IMR-90 (cell line): Measurements from ENCODE around the gene AGFG1. TPM values are rescaled to one million over a fixed set of nuclear protein-coding genes. Genes with fewer than 3 reads are reported as not detected.

ENCODE experiments used
- ATAC-seq: fragments of 200-7000 bp; cut with Tn5 transposase; 2 replicates; pipeline ENCODE4 v1.9.1; 2020; ENCODE audit warnings: low read depth, mild to moderate bottlenecking, moderate library complexity
- BruUV-seq: library from RNA; stranded (reverse); fragments of 400-500 nt; replicated peaks from 2 replicates; lab custom pipeline; 2021; lab: Mats Ljungman, UMichigan
- CTCF ChIA-PET: fragments of 300-600 bp; formaldehyde crosslinking; extraction: SDS; loops from one replicate; lab custom pipeline; 2021; ENCODE audit warnings: antibody characterized with exemption; lab: Yijun Ruan, JAX
- POLR2A ChIA-PET: fragments of 300-600 bp; sonication (Branson Sonifier 250); formaldehyde crosslinking; loops from one replicate; lab custom pipeline; 2022; ENCODE audit warnings: antibody characterized with exemption; ENCODE audit not compliant: unreplicated experiment; lab: Charles Lee
- DNase-seq: peaks from one replicate; pipeline ENCODE4 v3.0.0; 2013
- H2AFZ ChIP-seq: replicated peaks from 2 replicates; pipeline ENCODE3; 2013; ENCODE audit warnings: low read length, mild to moderate bottlenecking; ENCODE audit not compliant: poor library complexity
- H2AK5ac ChIP-seq: 2 replicates; pipeline ENCODE4 v1.6.1; 2013; ENCODE audit warnings: low read depth, low read length, inconsistent platforms
- H2AK9ac ChIP-seq: replicated peaks from 2 replicates; pipeline ENCODE3; 2013; ENCODE audit warnings: mild to moderate bottlenecking, low read depth, low read length, moderate library complexity; ENCODE audit not compliant: poor library complexity
- H2BK120ac ChIP-seq: 2 replicates; pipeline ENCODE4 v1.6.1; 2013; ENCODE audit warnings: low read depth, low read length, inconsistent platforms
- H2BK15ac ChIP-seq: 3 replicates; pipeline ENCODE4 v1.6.1; 2013; ENCODE audit warnings: low read depth, low read length, inconsistent platforms
- H2BK20ac ChIP-seq: 2 replicates; pipeline ENCODE4 v1.6.1; 2013; ENCODE audit warnings: low read depth, mild to moderate bottlenecking, inconsistent platforms, low read length, moderate library complexity
- H2BK5ac ChIP-seq: 2 replicates; pipeline ENCODE4 v1.6.1; 2013; ENCODE audit warnings: mild to moderate bottlenecking, low read depth, low read length, inconsistent platforms; ENCODE audit not compliant: poor library complexity, severe bottlenecking
- H3K14ac ChIP-seq: replicated peaks from 2 replicates; pipeline ENCODE4 v1.6.1; 2013; ENCODE audit warnings: low read depth, low read length, inconsistent platforms
- H3K18ac ChIP-seq: 2 replicates; pipeline ENCODE4 v1.6.1; 2013; ENCODE audit warnings: low read depth, low read length, control low read depth
- H3K23ac ChIP-seq: 2 replicates; pipeline ENCODE4 v1.6.1; 2013; ENCODE audit warnings: low read depth, low read length, inconsistent platforms
- H3K27ac ChIP-seq: 2 replicates; pipeline ENCODE4 v1.5.1; 2013; ENCODE audit warnings: mild to moderate bottlenecking, control low read depth, low read length; ENCODE audit not compliant: insufficient read depth
- H3K27me3 ChIP-seq: 2 replicates; pipeline ENCODE4 v1.6.1; 2013; ENCODE audit warnings: low read length; ENCODE audit not compliant: control insufficient read depth, insufficient read depth
- H3K36me3 ChIP-seq: 2 replicates; pipeline ENCODE4 v1.6.1; 2013; ENCODE audit warnings: low read length, mixed read lengths; ENCODE audit not compliant: control insufficient read depth, insufficient read depth
- H3K4ac ChIP-seq: 2 replicates; pipeline ENCODE4 v1.6.1; 2013; ENCODE audit warnings: low read depth, low read length, inconsistent platforms
- H3K4me1 ChIP-seq: 2 replicates; pipeline ENCODE4 v1.6.1; 2013; ENCODE audit warnings: low read length, mixed read lengths; ENCODE audit not compliant: control insufficient read depth, insufficient read depth
- H3K4me2 ChIP-seq: 2 replicates; pipeline ENCODE4 v1.6.1; 2013; ENCODE audit warnings: low read depth, mild to moderate bottlenecking, control low read depth, low read length, moderate library complexity
- H3K4me3 ChIP-seq: 2 replicates; pipeline ENCODE4 v1.5.1; 2013; ENCODE audit warnings: low read depth, mild to moderate bottlenecking, control low read depth, low read length, moderate library complexity; ENCODE audit not compliant: insufficient read depth
- H3K56ac ChIP-seq: 2 replicates; pipeline ENCODE4 v1.6.1; 2013; ENCODE audit warnings: low read length, inconsistent platforms; ENCODE audit not compliant: insufficient read depth; ENCODE audit errors: extremely low read depth
- H3K79me1 ChIP-seq, 2 experiments: 2 replicates each; pipeline ENCODE4 v1.6.1; 2013; ENCODE audit warnings: low read length in 2 of 2, inconsistent platforms in 1 of 2, low read depth in 1 of 2
- H3K9ac ChIP-seq: 2 replicates; pipeline ENCODE4 v1.6.1; 2013; ENCODE audit warnings: low read depth, low read length, control low read depth
- H3K9me1 ChIP-seq: 2 replicates; pipeline ENCODE4 v1.6.1; 2013; ENCODE audit warnings: low read length, inconsistent platforms; ENCODE audit not compliant: insufficient read depth
- H3K9me3 ChIP-seq: 2 replicates; pipeline ENCODE4 v1.6.1; 2013; ENCODE audit warnings: low read length; ENCODE audit not compliant: control insufficient read depth, insufficient read depth
- H4K20me1 ChIP-seq: 2 replicates; pipeline ENCODE4 v1.6.1; 2013; ENCODE audit warnings: low read length, inconsistent platforms; ENCODE audit not compliant: insufficient read depth
- H4K5ac ChIP-seq: 2 replicates; pipeline ENCODE4 v1.6.1; 2013; ENCODE audit warnings: mild to moderate bottlenecking, low read depth, low read length, control low read depth
- H4K8ac ChIP-seq, 2 experiments: 2 replicates each; pipeline ENCODE4 v1.6.1; 2013; ENCODE audit warnings: low read depth in 2 of 2, low read length in 2 of 2, control low read depth in 1 of 2, inconsistent platforms in 1 of 2
- H4K91ac ChIP-seq: 2 replicates; pipeline ENCODE4 v1.6.1; 2013; ENCODE audit warnings: low read depth, low read length, inconsistent platforms; ENCODE audit not compliant: insufficient read depth
- BHLHE40 ChIP-seq: fragments of 150-350 bp; IDR thresholded peaks from 2 replicates; pipeline ENCODE4 v1.6.1; 2016; ENCODE audit warnings: mild to moderate bottlenecking, low read depth, low read length
- FOS ChIP-seq: fragments of 150-350 bp; IDR thresholded peaks from 2 replicates; pipeline ENCODE4 v1.6.1; 2016; ENCODE audit warnings: low read depth, low read length
- MAZ ChIP-seq: IDR thresholded peaks from 2 replicates; pipeline ENCODE4 v1.6.1; 2012; ENCODE audit warnings: low read depth, mild to moderate bottlenecking, low read length, improper control_type of control experiment, moderate library complexity, borderline replicate concordance
- MXI1 ChIP-seq: IDR thresholded peaks from 2 replicates; pipeline ENCODE4 v1.6.1; 2012; ENCODE audit warnings: low read depth, mild to moderate bottlenecking, low read length, moderate library complexity, borderline replicate concordance
- NFE2L2 ChIP-seq: fragments of 150-350 bp; IDR thresholded peaks from 2 replicates; pipeline ENCODE4 v1.6.1; 2016; ENCODE audit warnings: low read depth, mild to moderate bottlenecking, low read length
- RAD21 ChIP-seq: IDR thresholded peaks from 2 replicates; pipeline ENCODE4 v1.6.1; 2012; ENCODE audit warnings: low read length, improper control_type of control experiment
- RCOR1 ChIP-seq: IDR thresholded peaks from 2 replicates; pipeline ENCODE4 v1.6.1; 2012; ENCODE audit warnings: mild to moderate bottlenecking, low read length, improper control_type of control experiment; ENCODE audit not compliant: insufficient replicate concordance
- WGBS, 2 experiments: methylation state at CpG; one replicate each; pipeline versions ENCODE4 v1.1.5 to v1.1.7; 2013; ENCODE audit warnings: missing lambda C conversion rate in 2 of 2; ENCODE audit not compliant: insufficient read length in 1 of 2; ENCODE audit errors: extremely low coverage in 2 of 2; 5-methylcytosine and 5-hydroxymethylcytosine counted together
- dilution Hi-C: fragments of 300-500 bp; cut with HindIII; formaldehyde crosslinking; loops from one replicate; pipeline ENCODE4 v1.14.3; 2018; ENCODE audit warnings: low sequenced_read_pairs; ENCODE audit not compliant: unreplicated experiment
- in situ Hi-C: fragments of 300-500 bp; cut with MboI; formaldehyde crosslinking; loops from 3 replicates; pipeline ENCODE4 v1.14.3; 2019; ENCODE audit warnings: low sequenced_read_pairs, inconsistent platforms, mixed read lengths
- intact Hi-C: fragments of 100-400 bp; cut with micrococcal nuclease; formaldehyde crosslinking; loops from 2 replicates; pipeline ENCODE4 v1.10.0; 2022
- polyA plus RNA-seq, 3 experiments: library from polyadenylated mRNA; depleted of rRNA; stranded (reverse); fragments of >200 nt; gene quantifications; 2 replicates each; pipeline ENCODE4 v1.2.3, GENCODE V29; 2012; ENCODE audit warnings: low replicate concordance in 1 of 3
- total RNA-seq: library from RNA; depleted of rRNA; stranded (reverse); fragments of >200 nt; gene quantifications from 2 replicates; pipeline ENCODE4 v1.2.3, GENCODE V29; 2012

The AGFG1 gene
- total and polyA plus RNA-seq, 2 of the 4 experiments (the other 2 are of a cell fraction): 58.4 to 126 TPM

DNA sequence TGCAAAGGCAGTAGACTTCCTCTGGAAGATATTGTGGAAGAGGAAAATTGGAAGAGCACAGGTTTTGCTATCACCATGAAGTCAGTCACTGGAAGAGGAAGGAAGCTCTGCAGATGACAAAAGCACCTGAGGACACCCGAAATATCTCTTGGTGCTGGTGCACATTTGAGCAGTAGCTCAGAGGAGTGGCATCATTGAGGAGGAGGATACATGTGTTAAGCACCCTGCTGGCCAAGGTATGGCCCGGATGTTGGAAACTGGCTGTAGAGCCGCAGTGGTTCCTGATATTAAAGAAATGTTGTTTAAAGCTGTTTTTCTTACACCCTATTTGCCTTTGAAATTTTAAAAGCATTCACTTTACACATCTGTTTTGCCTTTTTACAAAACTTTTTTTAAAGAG lies 94.1 kb downstream of the AGFG1 start:
- Histone ChIP-seq H3K79me1 (no peaks in the 10 kb centered on the region), H3K4me3 (no peak overlapping the region), H3K18ac (no peak overlapping the region), H3K4me2 (no peak overlapping the region), H2BK15ac (no peak overlapping the region), H2BK5ac (no peak overlapping the region), H4K5ac (no peak overlapping the region), H3K14ac (no peak overlapping the region), H2AK5ac (no peak overlapping the region), H3K9me1 (no peaks in the 10 kb centered on the region), H3K56ac (no peak overlapping the region), H2BK20ac (no peak overlapping the region), H4K8ac (no peak overlapping the region), H3K27me3 (no peaks in the 10 kb centered on the region), H2AK9ac (no peak overlapping the region), H4K91ac (no peak overlapping the region), H3K9me3 (no peaks in the 10 kb centered on the region), H2BK120ac (no peak overlapping the region), H3K4ac (no peak overlapping the region), H3K36me3 (peaks cover 5% of the 10 kb centered on the region), H3K4me1 (peaks cover 3% of the 10 kb centered on the region; the same call in 1 of the 2 replicates), H3K27ac (no peak overlapping the region), H2AFZ (peak overlapping the region; percentile 23), H3K9ac (no peak overlapping the region), H3K23ac (no peak overlapping the region), H4K20me1 (no peaks in the 10 kb centered on the region)
- DNase-seq (no peak), ATAC-seq (no peak)
- no CpG with 5 or more reads among the region's 3 CpGs for WGBS, 2 experiments
- TF ChIP-seq MAZ: no peak
- TF ChIP-seq MXI1: no peak
- TF ChIP-seq FOS: no peak
- no peak for TF ChIP-seq BHLHE40
- TF ChIP-seq RCOR1: no peak
- no peak for TF ChIP-seq NFE2L2
- TF ChIP-seq RAD21: no peak
- no TSS peak for BruUV-seq
- CTCF ChIA-PET: no interaction called here
- intact Hi-C loops: loop anchor here (5.0 kb wide), 1 partner anchor 159 kb away; no protein-coding TSS in a partner anchor
- in situ Hi-C loops: no loop called here
- dilution Hi-C loops: no loop called here
- POLR2A ChIA-PET: no interaction called here
